Stimulated activated CD4-positive, alpha-beta T cell treated with anti-CD3 and anti-CD28 coated beads, Interleukin-12 subunit alpha, Interleukin-12 subunit beta, amount 100 ng/mL, for 48 hours (primary cell): ENCODE results near the gene SGCA.

Source experiments
- DNase-seq, 3 donors: peaks; one replicate each; pipeline ENCODE4 v3.0.0-alpha.2; 2020; ENCODE audit warnings: low read depth in 2 of 3, low spot score in 1 of 3

SGCA gene

GRCh38 chr17:50181591-50182560 lies 16.1 kb downstream of the SGCA start:
- DNase-seq: no peak

DNA sequence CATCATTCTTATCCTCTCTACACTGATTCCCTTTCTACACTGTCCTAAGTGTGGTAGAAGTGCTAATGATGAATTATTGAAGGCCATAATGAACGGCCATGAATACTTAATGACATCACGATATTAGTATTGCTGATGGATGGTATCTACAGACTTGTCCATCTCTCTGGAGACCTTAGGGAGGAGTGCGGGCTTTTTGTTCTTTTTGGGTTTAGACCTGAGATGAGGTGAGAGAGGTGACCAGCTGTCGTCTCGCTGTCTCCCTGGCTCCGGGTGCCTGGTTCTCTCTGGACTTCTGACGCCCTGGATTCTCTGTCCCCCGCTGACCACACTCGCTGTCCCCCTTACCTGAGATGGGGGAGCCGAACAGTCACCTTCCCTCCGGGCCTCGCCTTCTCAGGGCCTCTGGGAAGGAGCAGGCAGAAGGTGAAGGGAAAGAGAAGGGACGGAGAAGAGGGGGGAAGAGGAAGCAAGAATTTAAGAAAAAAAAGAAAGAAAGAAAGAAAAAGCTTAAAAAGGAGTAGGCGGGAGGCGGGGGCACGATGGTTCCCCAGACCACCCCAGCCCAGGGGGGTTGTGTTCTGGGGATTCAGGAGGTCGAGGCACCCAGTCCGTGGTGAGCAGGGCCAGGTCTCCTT lies 17.1 kb downstream of the SGCA start:
- DNase-seq: no peak

GRCh38 chr17:50183421-50183994 lies 17.7 kb downstream of the SGCA start:
- DNase-seq: no peak

- DNase-seq: no peak
These were observed 18.3 kb downstream of the SGCA start for GRCh38 chr17:50184064-50184463.

DNA sequence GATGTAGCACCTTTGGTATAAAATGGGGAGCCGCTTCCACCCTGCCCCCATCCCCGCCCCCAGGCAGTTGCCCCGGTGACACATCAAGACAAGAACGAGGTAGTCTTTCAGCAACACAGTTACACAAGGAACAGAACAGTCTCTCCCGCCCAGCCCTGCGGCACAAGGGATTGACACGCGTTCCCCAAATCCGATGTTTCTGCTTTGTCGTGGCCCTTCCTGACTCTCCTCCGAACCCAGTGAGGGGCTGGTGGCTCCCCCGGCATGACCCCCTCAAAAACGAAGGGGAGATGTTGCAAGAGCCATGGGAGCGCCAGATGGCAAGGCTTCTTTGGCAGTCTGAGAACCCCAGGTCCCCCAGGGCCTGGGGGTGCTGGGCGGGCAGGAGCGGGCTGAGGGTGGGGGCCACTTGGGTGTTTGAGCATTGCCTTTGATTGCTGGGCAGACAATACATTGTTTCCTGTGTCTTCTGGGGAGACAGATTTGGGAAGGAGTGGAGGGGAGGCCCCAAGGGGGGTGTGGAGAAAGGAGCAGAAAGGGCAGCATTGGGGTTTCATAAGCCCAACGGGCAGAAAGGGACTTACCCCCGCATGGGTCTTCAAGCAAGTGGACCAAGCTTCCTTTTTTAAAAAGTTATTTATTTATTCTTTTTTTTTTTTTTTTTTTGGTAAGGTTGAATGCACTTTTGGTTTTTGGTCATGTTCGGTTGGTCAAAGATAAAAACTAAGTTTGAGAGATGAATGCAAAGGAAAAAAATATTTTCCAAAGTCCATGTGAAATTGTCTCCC lies 19.0 kb downstream of the SGCA start:
- DNase-seq: no peak

GRCh38 chr17:50185631-50186471 lies 20.0 kb downstream of the SGCA start:
- no peak for DNase-seq

DNA sequence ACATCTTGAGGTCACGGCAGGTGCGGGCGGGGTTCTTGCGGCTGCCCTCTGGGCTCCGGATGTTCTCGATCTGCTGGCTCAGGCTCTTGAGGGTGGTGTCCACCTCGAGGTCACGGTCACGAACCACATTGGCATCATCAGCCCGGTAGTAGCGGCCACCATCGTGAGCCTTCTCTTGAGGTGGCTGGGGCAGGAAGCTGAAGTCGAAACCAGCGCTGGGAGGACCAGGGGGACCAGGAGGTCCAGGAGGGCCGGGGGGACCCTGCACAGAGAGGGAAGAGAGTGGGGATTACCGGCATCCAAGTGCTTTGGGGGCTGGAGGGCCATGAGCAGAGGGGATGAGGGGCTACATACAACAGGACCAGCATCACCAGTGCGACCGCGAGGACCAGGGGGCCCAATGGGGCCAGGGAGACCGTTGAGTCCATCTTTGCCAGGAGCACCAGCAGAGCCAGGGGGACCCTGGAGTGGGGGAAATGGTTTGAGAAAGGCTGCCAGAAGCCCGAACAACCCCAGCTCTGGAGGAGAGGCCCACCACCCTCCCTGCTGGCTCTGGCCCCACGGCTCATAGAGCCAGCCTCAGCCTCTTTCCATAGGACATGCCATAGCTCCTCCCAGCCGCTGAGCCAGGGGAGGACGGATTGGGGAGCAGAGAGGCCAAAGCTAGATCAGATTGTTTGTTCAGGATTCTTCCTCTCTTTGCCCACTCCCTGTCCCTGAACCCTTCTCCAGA lies 21.0 kb downstream of the SGCA start:
- DNase-seq: no peak

DNA sequence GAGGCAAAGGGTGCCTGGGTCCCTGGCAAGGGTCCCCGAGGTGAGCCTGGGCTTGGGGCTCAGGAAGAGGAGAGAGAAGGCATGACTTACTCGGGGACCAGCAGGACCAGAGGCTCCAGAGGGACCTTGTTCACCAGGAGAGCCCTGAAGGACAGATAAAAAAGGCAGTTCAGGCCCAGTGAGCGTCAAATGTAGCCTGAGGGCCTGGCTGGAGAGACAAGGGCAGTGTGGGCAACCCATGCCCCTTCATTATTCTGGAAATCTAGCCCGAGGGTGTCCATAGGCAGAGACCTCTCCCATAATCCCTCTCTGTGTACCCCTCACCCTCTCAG lies 21.6 kb downstream of the SGCA start:
- DNase-seq: no peak

DNA sequence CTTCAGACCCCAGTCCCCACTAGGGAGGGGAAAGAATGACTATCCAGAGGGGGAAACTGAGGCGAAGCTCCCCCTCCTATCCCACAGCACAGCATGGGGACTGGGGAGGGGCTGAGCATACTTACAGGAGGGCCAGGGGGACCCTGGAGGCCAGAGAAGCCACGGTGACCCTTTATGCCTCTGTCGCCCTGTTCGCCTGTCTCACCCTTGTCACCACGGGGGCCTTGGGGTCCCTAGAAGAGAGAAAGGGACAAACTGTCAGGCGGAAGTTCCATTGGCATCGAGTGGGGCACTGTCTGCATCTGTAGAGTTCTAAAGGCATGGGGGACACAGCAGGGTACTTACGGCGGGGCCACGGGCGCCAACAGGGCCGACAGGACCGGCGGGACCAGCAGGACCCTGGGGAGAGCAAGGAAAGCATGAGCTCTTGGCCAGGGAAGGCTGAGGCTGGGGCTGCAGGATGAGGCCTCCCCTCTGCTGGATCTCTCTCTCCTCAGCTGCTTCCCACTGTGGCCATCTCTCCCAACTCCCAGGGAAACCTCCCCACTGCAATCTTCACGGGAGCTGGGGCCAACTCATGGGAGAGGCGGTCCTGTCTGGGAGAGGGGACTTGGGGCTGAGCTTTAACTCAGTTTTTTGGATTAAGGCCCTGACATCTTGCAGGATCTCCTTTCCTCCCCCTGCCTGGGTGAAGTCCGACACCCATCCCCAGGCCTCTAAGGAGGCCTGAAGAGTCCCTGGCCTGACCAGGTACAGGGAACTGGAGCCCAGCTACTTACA lies 22.1 kb downstream of the SGCA start:
- no peak for DNase-seq

- no peak for DNase-seq
These were observed 22.7 kb downstream of the SGCA start for GRCh38 chr17:50188531-50188920.

DNA sequence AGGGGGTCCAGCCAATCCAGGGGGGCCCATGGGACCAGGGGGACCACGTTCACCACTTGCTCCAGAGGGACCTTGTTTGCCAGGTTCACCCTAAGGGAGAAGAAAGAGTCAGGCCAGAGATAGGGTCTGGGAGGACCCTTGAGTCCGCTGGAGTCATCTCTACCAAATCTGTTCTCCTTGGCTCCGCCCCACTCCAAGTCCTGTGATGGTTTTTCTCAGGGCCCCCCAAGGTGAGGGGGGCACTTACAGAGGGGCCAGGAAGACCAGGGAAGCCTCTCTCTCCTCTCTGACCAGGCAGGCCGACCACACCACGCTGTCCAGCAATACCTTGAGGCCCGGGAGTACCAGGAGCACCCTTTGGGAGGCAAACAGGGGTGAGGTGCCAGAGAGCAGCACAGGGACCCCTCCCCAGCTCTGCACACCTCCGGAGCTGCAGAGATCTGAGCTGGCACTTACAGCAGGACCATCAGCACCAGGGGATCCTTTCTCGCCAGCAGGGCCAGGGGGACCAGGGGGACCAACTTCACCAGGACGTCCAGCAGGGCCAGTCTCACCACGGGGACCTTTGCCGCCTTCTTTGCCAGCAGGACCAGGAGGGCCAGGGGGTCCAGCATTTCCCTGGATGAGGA lies 23.2 kb downstream of the SGCA start:
- no peak for DNase-seq

DNA sequence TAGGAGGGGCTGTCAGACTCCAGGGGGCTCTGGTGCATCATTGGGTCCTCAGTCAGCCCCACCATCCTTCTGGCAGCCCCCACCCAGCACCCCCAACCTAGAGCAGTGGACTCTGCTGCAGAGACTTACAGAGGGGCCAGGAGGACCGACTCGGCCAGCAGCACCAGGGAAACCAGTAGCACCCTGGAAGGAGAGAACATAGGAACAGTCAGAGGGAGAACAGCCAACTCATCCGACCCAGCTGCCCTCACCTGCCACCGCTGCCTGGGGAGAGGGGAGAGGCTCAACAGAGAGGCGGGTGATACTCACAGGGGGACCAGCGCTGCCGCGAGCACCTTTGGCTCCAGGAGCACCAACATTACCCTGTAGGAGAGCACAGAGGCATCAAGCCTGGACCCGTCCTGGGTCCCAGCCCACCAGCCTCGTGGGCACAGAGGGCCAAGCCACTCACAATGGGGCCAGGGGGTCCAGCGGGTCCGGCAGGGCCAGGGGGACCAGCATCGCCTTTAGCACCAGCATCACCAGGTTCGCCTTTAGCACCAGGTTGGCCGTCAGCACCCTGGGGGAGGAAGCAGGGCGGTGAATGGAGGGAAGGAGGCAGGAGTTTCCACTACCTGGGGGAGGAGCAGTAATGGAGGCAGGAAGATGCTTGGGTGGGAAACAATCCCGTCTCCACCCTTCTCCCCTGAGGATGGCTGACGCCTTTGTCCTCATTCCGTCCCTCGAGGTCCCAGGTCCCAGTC lies 23.9 kb downstream of the SGCA start:
- DNase-seq: no peak

DNA sequence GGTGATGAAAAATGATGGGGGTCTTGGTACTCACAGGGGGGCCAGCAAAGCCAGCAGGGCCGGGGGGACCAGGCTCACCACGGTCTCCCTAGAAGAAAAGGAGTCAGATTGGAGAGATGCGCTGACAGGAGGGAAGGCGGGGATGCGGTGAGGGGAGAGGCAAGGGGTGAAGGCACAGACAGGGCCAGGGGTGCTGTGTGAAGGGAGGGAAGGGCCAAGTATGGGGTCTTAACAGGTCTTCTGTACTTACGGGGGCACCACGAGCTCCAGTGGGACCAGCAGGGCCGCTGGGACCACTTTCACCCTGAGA lies 24.4 kb downstream of the SGCA start:
- DNase-seq: no peak

DNA sequence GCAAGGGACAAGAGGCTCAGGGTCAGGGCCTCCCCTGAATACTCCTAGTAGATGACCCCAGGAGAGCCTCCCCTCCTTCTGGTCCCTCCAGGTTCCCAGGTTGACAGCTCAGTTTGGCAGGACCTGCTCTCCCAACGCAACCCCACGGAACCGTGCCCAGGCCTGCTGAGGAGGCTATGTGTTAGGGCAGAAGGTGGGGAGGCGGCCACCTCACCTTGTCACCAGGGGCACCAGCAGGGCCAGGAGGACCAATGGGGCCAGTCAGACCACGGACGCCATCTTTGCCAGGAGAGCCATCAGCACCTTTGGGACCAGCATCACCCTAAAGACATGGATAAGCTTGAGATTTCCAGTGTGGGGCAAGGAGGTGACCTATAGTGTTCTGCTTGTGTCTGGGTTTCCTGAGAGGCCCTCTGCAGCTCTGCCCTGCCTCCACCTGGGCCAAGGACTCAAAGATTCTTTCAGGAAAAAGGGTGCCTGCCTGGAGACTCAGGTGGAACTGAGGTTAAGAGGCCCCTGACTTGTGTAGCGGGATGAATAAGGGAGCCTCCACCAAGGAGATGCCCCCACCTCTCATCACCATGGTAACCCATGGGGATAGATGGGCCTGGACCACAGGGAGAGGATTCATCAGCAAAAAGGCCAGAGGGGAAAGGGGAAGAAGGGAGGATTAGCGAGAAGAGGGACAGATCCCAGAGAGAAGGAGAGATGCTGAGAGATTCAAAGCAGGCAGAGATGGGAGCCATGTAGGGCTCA lies 25.0 kb downstream of the SGCA start:
- no peak for DNase-seq

GRCh38 chr17:50191359-50192143 lies 25.7 kb downstream of the SGCA start:
- DNase-seq: no peak

DNA sequence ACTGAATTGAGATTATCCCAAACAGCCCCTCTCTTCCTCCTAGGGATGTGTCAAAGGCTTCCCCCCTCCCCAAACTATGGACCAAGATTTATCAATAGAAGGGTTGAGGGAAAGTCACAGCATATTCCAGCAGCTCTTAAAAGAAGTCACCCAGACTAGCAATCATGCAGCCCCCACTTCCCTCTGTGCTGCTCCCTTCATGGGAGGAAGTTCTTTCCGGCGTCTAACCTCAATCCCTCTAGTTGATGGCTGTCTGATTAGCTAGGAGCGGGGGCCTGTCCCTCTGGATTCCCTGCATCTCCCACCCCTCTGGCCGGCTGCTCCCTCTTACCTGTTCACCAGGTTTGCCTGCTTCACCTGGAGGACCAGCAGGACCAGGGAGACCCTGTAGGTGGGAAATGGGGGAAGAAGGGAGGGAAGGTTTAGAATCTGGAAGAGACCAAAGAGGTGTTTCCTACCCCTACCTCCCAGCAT lies 26.4 kb downstream of the SGCA start:
- no peak for DNase-seq
